GM18873 (cell line): ENCODE results near the gene HACD4.
A peak's percentile ranks its signal among the peaks of the same experiment; 100 is the strongest.

Source experiments
- ATAC-seq: cut with Tn5 transposase; IDR thresholded peaks from one replicate; pipeline ENCODE4 v1.9.1; 2021; ENCODE audit warnings: mild to moderate bottlenecking, moderate library complexity, moderate number of reproducible peaks; ENCODE audit not compliant: unreplicated experiment, low FRiP score

The HACD4 gene

DNA sequence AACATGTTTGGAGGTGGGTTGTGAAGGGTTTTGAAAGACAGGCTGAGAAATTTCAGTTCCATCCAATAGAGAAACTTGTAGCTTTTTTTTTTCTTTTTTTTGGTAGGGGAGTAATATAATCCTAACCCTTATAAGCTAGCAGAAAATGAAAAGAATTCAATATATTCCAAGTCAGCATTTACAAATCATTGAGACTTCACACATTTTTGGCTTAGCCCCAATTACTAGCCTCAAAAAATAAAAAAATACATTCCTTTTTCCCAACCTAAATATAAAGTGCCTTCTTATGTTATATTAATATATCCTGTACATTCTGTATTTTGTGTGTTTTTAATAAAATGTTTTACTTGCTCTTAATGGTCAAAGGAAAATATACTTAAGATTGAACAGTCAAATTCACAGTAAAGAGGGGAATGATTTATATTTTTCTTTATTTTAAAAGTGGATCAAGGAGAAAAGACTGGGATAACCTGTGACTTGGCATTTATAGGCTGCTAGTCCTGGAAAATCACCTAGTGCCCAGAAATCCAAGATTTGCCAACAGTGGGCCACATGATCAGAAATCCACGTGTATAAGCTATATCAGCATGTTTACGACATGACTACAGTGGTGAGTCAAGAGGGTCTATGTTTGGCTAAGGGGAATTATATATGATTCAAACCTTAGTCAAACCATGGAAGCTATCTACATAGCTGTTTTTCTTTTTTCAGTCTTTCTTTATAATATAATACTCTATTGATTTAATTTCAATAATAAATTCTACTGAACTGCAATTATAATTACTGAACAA is 14.5 kb downstream of the HACD4 start:
- ATAC-seq = no peak

DNA sequence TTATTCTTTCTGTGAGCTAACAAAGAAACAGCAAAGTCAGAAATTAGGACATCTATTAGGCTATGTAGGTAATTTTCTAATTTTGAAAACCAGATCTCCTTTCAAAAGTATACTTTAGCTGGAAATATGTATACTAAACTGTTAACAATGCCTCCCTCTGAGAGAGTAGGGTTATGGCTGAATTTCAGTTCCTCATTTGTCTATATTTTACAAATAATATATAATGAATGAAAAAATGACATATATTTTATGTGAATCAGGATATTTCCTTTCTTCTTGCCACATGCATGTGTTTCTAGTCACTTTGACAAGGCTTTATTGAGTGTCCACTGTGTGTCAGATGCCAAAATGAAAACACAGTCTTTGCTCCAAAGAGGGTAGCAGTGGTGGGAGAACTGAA is 15.4 kb downstream of the HACD4 start:
- no peak for ATAC-seq

- no peak for ATAC-seq
Observed at GRCh38 chr9:21015129-21015815, 16.2 kb downstream of the HACD4 start.

- ATAC-seq = no peak
Observed at GRCh38 chr9:21002040-21002439, 29.4 kb downstream of the HACD4 start.

- no peak for ATAC-seq
Observed at GRCh38 chr9:21001581-21001980, 29.9 kb downstream of the HACD4 start.

- ATAC-seq = peak; percentile 80
Observed at GRCh38 chr9:20997503-20998076, 33.9 kb downstream of the HACD4 start.

DNA sequence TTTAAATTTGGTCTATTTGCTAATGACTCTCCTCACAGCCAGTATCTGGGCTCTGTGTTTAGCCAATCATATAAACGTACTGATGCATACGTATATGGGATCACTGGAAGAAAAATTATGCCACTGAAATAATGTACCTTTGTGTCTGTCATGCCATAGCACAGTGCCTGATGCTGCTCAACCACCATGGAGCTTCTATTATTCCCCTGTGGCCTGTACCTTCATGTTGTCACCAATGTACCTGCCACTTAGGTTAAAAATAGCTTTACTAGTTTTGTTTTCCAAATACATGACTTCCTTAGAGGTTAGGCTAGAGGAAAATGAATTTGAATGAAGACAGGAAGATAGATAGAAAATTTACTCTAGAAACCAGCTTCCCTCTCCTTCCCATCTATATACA is 34.6 kb downstream of the HACD4 start:
- ATAC-seq = no peak

DNA sequence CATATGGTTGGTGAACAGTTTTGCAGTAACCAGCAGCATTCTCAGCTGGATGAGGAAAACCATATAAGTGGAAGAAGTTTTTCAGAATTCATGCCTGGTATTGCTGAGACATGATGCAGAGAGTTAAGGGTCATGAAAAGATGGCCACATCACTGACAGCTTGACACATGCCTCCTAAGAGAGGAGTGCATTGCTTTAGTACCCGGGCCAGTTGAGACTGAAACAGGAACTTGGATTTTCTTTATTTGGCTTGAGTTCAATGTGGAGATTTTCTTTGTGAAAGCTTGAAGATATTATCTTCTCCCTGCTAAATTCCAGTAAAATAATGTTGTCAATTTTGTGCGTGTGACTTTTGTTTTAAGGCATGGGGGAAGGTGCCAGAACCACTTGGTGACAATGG is 35.8 kb downstream of the HACD4 start:
- ATAC-seq = no peak

DNA sequence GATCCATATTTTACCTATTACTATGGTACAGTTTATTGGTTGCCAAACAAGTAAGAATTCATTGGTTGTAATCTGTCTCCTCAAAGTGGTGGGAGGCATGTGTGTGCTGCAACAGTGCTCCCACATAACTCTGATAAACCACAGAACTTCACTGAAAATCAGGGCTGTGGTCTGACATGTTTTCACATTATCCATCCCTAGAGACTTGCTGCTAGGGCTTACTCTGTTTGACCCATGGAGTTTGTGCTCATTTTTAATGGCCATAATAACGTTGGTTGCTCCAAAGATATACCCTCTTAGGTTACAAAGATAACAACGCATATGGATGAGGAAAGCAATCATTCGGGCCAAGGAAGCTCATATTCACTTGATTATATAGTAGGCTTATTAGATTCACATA is 37.0 kb downstream of the HACD4 start:
- no peak for ATAC-seq

DNA sequence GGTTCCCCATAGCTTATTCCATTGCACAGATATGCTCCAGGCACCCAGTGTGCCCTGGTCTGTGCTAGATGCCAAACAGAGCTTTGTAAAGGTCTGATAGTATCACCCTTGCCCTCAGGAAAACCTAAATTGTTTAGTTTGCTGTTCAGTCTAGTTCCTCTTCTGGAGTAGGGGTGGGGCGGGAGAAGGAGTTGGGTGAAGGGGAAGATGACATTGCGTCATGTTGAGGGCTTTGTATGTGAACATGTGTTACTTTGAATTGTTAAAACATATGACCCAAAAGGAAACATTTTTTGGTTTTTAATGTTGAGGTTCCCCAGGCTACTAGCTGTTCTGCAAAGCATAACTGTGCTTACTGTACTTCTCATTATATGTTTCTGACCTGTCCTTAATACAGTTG is 40.6 kb downstream of the HACD4 start:
- no peak for ATAC-seq

DNA sequence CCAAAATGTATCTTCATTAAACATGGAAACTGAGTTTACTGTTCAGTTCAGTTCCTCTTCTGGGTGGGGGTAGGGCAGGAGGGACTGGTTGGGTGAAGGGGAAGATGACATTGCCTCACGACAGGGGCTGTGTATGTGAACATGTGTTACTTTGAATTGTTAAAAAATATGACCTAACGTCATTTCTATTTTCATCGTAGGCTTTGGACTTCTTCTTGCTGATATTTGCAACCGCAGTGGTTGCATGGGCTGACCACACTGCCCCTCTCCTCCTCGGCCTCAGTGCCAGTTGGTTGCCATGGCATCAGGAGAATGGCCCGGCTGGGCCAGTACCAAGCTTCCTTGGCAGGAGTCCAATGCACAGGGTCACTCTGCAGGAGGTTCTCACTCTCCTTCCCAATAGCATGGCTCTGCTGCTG is 41.5 kb downstream of the HACD4 start:
- ATAC-seq = no peak

DNA sequence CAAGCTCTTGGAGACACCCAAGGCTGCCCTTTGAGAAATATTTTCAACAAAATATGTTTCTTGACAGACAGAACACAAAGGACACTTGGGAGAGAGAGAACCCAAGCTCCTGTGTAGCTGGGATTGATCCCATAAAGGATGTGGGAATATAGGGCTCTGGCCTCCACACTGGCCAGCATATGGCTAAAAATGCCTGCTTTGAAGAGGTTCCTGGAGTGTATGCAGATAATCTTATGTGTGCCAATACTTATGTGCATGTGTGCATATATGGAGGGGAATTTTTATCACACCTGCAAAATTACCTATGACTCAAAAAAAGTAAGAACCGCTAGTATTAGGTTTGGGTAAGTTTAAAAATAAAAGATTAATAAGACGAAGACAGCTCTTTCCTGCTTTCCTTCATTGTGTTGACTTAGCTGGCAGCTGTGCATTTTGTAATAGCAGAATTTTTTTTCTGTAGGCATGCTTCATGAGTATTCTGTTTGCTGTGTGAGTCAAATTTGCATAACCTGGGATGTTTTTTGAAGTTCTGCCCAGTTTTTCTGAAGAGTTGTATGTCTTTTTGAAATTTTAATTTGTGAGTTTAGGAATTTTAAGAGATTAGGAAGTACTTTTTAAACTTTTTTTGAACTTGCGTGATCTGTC is 42.6 kb downstream of the HACD4 start:
- no peak for ATAC-seq

DNA sequence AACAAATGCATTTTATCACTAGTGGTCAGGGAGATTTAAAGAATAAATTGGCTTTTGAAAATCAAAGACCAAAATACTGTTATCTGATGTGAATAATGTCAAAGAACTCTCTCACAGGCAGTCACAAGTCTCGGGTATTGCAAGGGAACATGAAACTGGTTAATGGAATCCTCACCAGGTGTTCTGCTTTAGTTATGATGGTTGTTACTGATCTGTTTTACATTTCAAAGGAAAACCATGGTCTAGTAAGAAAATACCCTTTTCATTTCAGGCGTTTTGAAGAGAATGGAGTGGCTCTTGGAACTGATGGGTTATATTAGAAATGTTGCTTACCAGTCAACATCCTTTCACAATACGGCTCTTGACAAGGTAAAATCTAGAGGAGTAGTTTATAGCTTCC is 43.4 kb downstream of the HACD4 start:
- no peak for ATAC-seq

GRCh38 chr9:20987521-20987920 is 43.9 kb downstream of the HACD4 start:
- no peak for ATAC-seq

GRCh38 chr9:20985851-20986600 is 45.4 kb downstream of the HACD4 start:
- no peak for ATAC-seq

DNA sequence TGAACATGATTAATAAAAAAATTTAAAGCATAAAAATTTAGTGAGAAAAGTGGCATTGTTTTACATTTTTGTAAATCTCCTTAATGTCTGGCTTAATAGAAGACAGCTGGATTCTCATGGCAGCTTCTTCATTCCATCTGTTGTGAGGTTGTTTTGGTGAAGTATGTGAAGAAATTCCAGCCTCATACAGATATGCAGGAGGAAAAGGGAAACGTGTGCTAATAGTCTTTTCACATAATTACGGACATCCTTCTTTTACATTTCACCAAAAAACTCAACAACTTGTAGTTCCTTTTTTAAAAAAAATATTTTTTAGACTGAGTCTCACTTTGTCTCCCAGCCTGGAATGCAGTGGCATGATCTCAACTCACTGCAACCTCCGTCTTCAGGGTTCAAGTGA is 46.9 kb downstream of the HACD4 start:
- ATAC-seq = no peak

- ATAC-seq = no peak
Observed at GRCh38 chr9:20981486-20981885, 50.0 kb downstream of the HACD4 start.

- ATAC-seq = no peak
Observed at GRCh38 chr9:20980832-20981455, 50.5 kb downstream of the HACD4 start.

DNA sequence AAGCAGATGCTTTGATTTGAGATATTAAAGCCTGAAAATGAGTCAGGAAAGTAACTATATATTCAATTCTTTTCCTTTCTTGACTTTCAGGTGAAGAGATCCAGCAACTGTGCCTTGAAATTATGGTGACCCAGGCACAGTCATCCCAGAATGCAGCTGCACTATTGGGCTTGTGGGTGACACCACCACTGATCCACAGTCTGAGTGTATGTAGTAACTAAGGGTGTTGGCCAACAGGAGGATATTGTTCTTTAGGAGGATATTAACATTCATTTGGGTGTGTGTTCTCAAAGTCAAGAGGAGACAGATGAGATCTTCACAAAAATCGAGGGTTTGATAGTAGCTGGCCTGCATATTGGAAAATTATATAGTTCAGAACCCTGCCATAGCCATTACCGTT is 53.2 kb downstream of the HACD4 start:
- no peak for ATAC-seq
